HepG2 (cell line): Measurements from ENCODE around the gene WNT9A. TPM values are rescaled to one million over a fixed set of nuclear protein-coding genes. Genes with fewer than 3 reads are reported as not detected.

Source experiments
- ATAC-seq: fragments of 200-7000 bp; cut with Tn5 transposase; 3 replicates; pipeline ENCODE4 v1.9.1; 2020; ENCODE audit warnings: mild to moderate bottlenecking, moderate library complexity
- BruUV-seq: library from RNA; stranded (reverse); fragments of 400-500 nt; replicated peaks from 2 replicates; lab custom pipeline; 2021; lab: Mats Ljungman, UMichigan
- CTCF ChIA-PET: fragments of 300-600 bp; formaldehyde crosslinking; extraction: SDS; loops from one replicate; lab custom pipeline; 2021; ENCODE audit warnings: low total read pairs, inconsistent platforms, low intra/inter-chr PET ratio; lab: Yijun Ruan, JAX
- POLR2A ChIA-PET: fragments of 350-600 bp; sonication (Branson Sonifier 250); formaldehyde crosslinking; loops from one replicate; lab custom pipeline; 2020; ENCODE audit warnings: antibody characterized with exemption, inconsistent platforms; lab: Yijun Ruan, JAX
- DNase-seq: peaks from one replicate; pipeline ENCODE4 v3.0.0-alpha.2; 2015; ENCODE audit warnings: low spot score
- FAIRE-seq: peaks from 3 replicates; lab custom pipeline; 2011; peaks lifted over from hg19 to GRCh38; lab: Jason Lieb, UNC
- H2AFZ ChIP-seq: one replicate; pipeline ENCODE4 v1.6.1; 2011; ENCODE audit warnings: low read length, inconsistent platforms
- H3K27ac ChIP-seq: fragments of 300-600 bp; 3 replicates; pipeline ENCODE4 v1.8.0; 2011; ENCODE audit warnings: mixed run types, mild to moderate bottlenecking, mixed read lengths, low read length, inconsistent platforms; ENCODE audit not compliant: insufficient read depth; ENCODE audit errors: extremely low read length
- H3K27me3 ChIP-seq, 2 experiments: fragments of 200-600 bp in 1 of 2; 2 replicates in 1 of 2; 3 replicates in 1 of 2; pipeline versions ENCODE4 v1.6.0 to v1.8.0; 2011; ENCODE audit warnings: low read length in 2 of 2, mild to moderate bottlenecking in 2 of 2, moderate library complexity in 2 of 2, inconsistent platforms in 1 of 2; ENCODE audit not compliant: insufficient read depth in 2 of 2, control insufficient read depth in 1 of 2
- H3K36me3 ChIP-seq, 2 experiments: fragments of 200-600 bp in 1 of 2; replicated peaks in 1 of 2; 2 replicates in 1 of 2; 3 replicates in 1 of 2; pipeline versions ENCODE4 v1.5.1 to v1.8.0; 2011; ENCODE audit warnings: low read length in 2 of 2, inconsistent platforms in 1 of 2; ENCODE audit not compliant: insufficient read depth in 2 of 2, control insufficient read depth in 1 of 2
- H3K4me1 ChIP-seq: 2 replicates; pipeline ENCODE4 v1.5.1; 2012; ENCODE audit warnings: low read length, inconsistent platforms; ENCODE audit not compliant: insufficient read depth
- H3K4me2 ChIP-seq: 2 replicates; pipeline ENCODE4 v1.6.0; 2011; ENCODE audit warnings: low read depth, low read length, inconsistent platforms
- H3K4me3 ChIP-seq, 3 experiments: fragments of 200-600 bp in 1 of 3; sonication (generic), shearing (Covaris generic) in 1 of 3; replicated peaks in 1 of 3; 2 replicates each; pipeline ENCODE4 v1.5.1; 2011 to 2016; ENCODE audit warnings: low read length in 3 of 3, inconsistent platforms in 2 of 3, low read depth in 2 of 3, mild to moderate bottlenecking in 2 of 3, control low read depth in 1 of 3, mixed read lengths in 1 of 3; ENCODE audit not compliant: insufficient read depth in 1 of 3
- H3K79me2 ChIP-seq: one replicate; pipeline ENCODE4 v1.6.1; 2011; ENCODE audit warnings: low read length, inconsistent platforms; ENCODE audit not compliant: insufficient read depth
- H3K9ac ChIP-seq: 2 replicates; pipeline ENCODE4 v1.6.0; 2011; ENCODE audit warnings: mild to moderate bottlenecking, low read depth, low read length, inconsistent platforms; ENCODE audit not compliant: insufficient read depth
- H3K9me3 ChIP-seq: 2 replicates; pipeline ENCODE4 v1.5.1; 2012; ENCODE audit warnings: mild to moderate bottlenecking, low read length
- H4K20me1 ChIP-seq: 2 replicates; pipeline ENCODE4 v1.6.0; 2011; ENCODE audit warnings: inconsistent platforms, mild to moderate bottlenecking, low read length, moderate library complexity; ENCODE audit not compliant: insufficient read depth
- ARNTL ChIP-seq: sonication (generic); formaldehyde crosslinking; IDR thresholded peaks from 2 replicates; pipeline ENCODE4 v1.4.0; 2020; ENCODE audit warnings: mild to moderate bottlenecking, missing genetic modification reagents
- MED13 ChIP-seq: sonication (generic); formaldehyde crosslinking; IDR thresholded peaks from 2 replicates; pipeline ENCODE4 v1.5.0; 2020; ENCODE audit warnings: missing genetic modification reagents
- RAD21 ChIP-seq: fragments of 450-650 bp; formaldehyde crosslinking; IDR thresholded peaks from 2 replicates; pipeline ENCODE4 v1.5.0; 2020; ENCODE audit warnings: mild to moderate bottlenecking
- ZNF329 ChIP-seq: sonication (generic); formaldehyde crosslinking; IDR thresholded peaks from 2 replicates; pipeline ENCODE4 v1.9.0; 2021; ENCODE audit warnings: low read depth, mild to moderate bottlenecking, missing genetic modification reagents
- ZNF552 ChIP-seq: sonication (generic); formaldehyde crosslinking; IDR thresholded peaks from 2 replicates; pipeline ENCODE4 v1.9.0; 2022; ENCODE audit warnings: missing genetic modification reagents, mild to moderate bottlenecking, borderline replicate concordance
- ZNF747 ChIP-seq: sonication (generic); formaldehyde crosslinking; IDR thresholded peaks from 2 replicates; pipeline ENCODE4 v1.8.1; 2023; ENCODE audit warnings: missing genetic modification reagents, mild to moderate bottlenecking, borderline replicate concordance
- ZNF780A ChIP-seq: sonication (generic); formaldehyde crosslinking; IDR thresholded peaks from 2 replicates; pipeline ENCODE4 v1.8.0; 2022; ENCODE audit warnings: mild to moderate bottlenecking, missing genetic modification reagents, moderate library complexity
- in situ Hi-C: cut with HindIII; loops from 2 replicates; pipeline ENCODE4 v1.10.0; 2017; ENCODE audit warnings: low pct_unique_long_range_greater_than_20kb; ENCODE audit not compliant: extremely low pct_ligation_motif_present
- intact Hi-C: fragments of 100-400 bp; cut with micrococcal nuclease; formaldehyde crosslinking; loops from one replicate; pipeline ENCODE4 v1.10.0; 2022; ENCODE audit not compliant: unreplicated experiment
- polyA plus RNA-seq, 8 experiments: library from polyadenylated mRNA; depleted of rRNA in 3 of 8; stranded (reverse) in 7 of 8; unstranded in 1 of 8; fragments of >200 nt; fragmentation: Illumina TruSeq in 4 of 8; extraction: Trizol in 4 of 8; gene quantifications; 2 replicates each; pipeline versions ENCODE4 v1.2.1 to v1.2.3, GENCODE V29; 2011 to 2016; ENCODE audit warnings: low read depth in 4 of 8, missing spikeins in 1 of 8, mixed read lengths in 1 of 8; ENCODE audit not compliant: insufficient read depth in 1 of 8
- total RNA-seq, 5 experiments: library from RNA; depleted of rRNA; stranded (reverse); fragments of >200 nt; fragmentation: Illumina TruSeq; extraction: Trizol; gene quantifications; 2 replicates each; pipeline ENCODE4 v1.2.3, GENCODE V29; 2016; ENCODE audit warnings: low read depth in 1 of 5
- TF ChIP-seq, protein P1 (sequence below): sonication (generic); formaldehyde crosslinking; IDR thresholded peaks from 2 replicates; pipeline ENCODE4 v1.5.0; 2020; ENCODE audit warnings: mild to moderate bottlenecking, low read depth, missing genetic modification reagents, borderline replicate concordance

WNT9A gene
- total and polyA plus RNA-seq, 2 of the 13 experiments (the other 11 are each of a cell fraction or from before 2014, with no cell fraction given): 0.04 TPM; not detected in 1

GRCh38 chr1:227958617-227959324, 11.0 kb upstream of the WNT9A start (continued):
- TF ChIP-seq, protein P1, sequence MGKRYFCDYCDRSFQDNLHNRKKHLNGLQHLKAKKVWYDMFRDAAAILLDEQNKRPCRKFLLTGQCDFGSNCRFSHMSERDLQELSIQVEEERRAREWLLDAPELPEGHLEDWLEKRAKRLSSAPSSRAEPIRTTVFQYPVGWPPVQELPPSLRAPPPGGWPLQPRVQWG (CRISPR knock-in tag): no peak
- TF ChIP-seq ZNF747 (CRISPR knock-in tag) (no peak), ZNF780A (no peak), ZNF552 (CRISPR knock-in tag) (no peak), RAD21 (CRISPR knock-in tag) (no peak)

DNA sequence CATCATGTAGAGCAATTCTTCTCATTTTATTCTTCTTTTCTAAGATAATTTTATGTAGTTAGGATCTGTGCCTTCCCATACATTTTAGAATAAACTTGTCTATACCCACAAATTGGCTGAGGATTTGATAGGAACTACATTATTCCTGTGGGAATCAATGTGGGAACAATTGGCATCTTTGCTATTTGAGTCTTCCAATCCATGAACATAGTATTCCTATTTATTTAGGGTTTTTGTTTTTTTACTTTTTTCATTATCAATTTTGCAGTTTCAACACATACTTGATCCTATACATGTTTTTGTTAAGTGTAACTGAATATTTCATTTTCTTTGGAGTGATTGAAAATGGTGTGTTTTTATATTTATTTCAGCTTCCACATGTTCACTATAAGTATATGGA, 8.1 kb upstream of the WNT9A start:
- Histone ChIP-seq H3K79me2 (no peaks in the 10 kb centered on the region), H3K9me3 (no peaks in the 10 kb centered on the region), H2AFZ (no peak overlapping the region), H4K20me1 (no peaks in the 10 kb centered on the region; the same call in 1 of the 2 replicates), H3K4me3 (no peak overlapping the region), H3K4me2 (no peak overlapping the region), H3K27me3 (peaks cover 0 to 35% of the 10 kb centered on the region in 2 experiments; a peak in 2 of 5 replicates), H3K9ac (no peak overlapping the region), H3K36me3 (no peaks in the 10 kb centered on the region), H3K27ac (no peak overlapping the region), H3K4me1 (no peaks in the 10 kb centered on the region)
- DNase-seq (no peak), FAIRE-seq (no peak), ATAC-seq (no peak)
- intact Hi-C loops: loop anchor here (2.0 kb wide), 1 partner anchor 193 kb away; no protein-coding TSS in a partner anchor
- no TSS peak for BruUV-seq
- POLR2A ChIA-PET: no interaction called here
- in situ Hi-C loops: loop anchor here (10.0 kb wide), 1 partner anchor 471 kb away; no protein-coding TSS in a partner anchor
- CTCF ChIA-PET: interaction anchor here (3.2 kb wide), 1 partner anchor 193 kb away, joined by 17 read pairs; no protein-coding TSS in a partner anchor
- TF ChIP-seq MED13 (CRISPR knock-in tag) (no peak), ZNF329 (CRISPR knock-in tag) (no peak), ARNTL (CRISPR knock-in tag) (no peak)
